Activated CD4-positive, alpha-beta T cell treated with anti-CD3 and anti-CD28 coated beads, Interleukin-2, Interleukin-4, amounts not matched to agents 100 ng/mL and 50 ng/mL, durations not matched to agents 16 hours and 8 hours (primary cell): ENCODE measurements around the gene RFX7.
"Not testable (repeated sequence)": the region's sequence is repeated elsewhere in the genome, so short reads cannot be mapped to it uniquely, and the experiment has no call there.

Experiments
- DNase-seq: peaks from one replicate; pipeline ENCODE4 v3.0.0-alpha.2; 2020; ENCODE audit warnings: low spot score

Gene RFX7

DNA sequence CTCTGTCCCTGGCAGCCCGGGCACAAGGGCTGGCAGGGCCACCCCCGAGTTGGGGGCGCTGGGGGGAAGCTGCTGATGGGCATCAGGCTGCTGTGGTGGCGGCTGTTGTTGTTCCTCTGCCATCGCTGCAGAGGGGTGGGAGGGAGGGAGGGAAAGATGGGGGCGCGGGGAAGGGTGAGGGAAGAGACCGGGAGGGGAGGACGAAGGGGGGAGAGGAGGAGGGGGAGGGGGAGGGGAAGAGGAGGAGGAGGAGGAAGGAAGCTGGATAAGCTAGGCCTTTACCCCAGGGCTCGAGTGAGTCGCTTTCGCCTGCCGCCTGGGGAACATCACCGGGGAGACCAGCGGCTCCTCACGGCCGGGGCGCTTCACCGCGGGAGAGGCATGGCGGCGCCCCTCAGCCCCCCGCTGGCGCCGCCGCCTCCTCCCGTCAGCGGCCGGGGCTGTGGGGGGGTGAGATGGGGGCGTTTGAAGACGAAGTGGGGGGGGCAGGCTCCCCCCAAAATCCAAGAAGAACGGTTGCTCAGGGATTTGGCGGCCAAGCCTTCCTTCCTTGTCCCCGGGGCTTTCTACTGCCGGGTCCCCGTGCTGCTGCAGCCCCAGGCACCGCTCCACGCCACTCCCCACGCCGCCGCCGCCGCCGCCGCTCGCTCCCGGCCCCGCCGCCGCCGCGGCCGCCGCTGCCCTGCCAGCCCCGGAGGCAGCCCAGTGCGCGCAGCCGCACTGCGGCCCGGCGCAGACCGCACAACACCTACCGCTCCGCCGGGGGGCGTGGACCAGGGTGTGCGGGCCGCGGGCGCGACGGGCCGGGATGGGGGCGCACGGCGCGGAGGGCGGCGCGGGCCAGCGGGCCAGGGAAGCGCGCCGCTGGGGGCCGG is at the start of gene RFX7:
RFX7 (minus strand) TSS at position 717 of the 875 bp plus-strand sequence; CDS start at position 123, 594 bp downstream.
- peak; percentile 68 for DNase-seq

DNA sequence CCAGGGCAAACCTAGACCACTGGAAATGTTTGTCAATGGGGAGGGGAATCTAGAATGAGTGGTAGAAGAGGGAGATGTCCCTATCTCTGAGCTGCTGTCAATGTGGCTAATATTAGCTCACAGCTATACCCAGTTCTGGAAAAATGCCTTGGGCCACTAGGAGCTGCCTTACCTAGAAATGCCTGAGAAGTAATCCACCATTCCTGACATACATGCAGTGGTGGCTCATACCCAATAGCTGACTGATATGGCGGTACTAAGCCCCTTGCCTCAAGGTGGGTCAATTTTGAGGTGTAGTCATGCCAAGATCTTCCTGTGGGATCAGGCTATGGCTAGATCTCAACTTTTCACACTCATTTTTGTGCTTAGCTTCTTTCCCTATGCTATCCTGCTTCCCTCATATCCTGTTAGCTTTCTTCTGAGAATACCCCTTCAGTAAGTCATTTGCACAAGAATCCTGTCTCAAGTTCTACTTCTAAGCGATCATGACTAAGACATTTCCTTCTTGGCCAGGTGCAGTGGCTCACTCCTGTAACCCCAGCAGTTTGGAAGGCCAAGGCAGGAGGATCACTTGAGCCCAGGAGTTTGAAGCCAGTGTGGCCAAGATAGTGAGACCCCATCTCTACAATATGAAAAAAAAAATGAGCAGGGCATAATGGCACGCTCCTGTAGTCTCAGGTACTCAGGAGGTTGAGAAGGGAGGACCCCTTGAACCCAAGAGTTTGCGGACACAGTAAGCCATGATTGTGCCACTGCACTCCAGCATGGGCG is 49.1 kb upstream of the RFX7 start:
- DNase-seq, result no peak

DNA sequence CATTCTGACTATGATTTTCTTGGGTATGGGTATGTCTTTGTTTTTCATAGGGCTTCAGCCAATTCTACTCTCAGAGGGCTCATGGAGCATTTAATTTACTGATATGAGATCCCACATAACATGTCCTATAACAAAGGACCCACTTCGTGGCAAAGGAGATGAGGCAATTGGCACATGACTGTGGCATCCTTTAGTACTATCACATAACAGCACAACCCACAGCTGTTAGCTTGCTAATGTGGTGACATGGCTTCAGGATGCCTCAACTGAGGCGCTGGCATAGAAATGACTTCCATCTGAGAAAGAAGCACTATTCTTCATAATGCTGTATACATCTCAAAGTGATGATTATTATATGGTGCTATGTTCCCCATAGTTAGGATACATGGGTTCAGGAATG is 48.1 kb upstream of the RFX7 start:
- DNase-seq, result no peak

DNA sequence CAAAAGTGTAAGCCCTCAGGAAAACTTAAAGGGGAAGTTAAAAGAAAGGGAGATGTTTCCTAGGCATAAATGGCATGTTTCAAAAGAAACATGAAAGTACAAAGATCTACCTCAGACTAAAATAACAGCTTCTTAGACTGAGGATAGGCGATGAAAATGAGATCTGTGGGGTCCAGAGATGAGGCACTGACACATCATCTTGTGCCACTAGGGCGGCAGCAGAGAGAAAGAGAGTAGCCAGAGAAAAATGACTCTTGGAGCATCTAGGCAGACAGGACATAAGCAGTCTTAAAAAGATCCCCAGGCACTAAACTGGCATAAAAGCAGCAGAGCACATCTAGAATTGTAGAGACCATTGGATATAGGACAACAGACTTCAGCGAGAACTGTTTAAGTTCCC is 42.5 kb upstream of the RFX7 start:
- no peak for DNase-seq

DNA sequence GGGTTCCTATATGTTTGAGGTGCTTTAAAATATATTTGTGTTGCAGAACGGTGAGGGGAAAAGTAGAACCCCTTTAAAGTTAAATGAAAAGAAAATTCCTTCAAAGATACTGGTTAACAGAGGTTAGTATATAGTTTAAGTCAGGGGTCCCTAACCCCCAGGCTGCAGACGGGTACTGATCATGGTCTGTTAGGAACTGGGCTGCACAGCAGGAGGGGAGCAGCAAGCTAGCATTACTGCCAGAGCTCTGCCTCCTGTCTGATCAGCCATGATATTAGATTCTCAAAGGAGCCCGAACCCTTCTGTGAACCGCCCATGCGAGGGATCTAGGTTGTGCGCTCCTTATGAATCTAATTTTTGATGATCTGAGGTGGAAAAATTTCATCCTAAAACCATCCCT is 37.5 kb upstream of the RFX7 start:
- DNase-seq, result no peak

DNA sequence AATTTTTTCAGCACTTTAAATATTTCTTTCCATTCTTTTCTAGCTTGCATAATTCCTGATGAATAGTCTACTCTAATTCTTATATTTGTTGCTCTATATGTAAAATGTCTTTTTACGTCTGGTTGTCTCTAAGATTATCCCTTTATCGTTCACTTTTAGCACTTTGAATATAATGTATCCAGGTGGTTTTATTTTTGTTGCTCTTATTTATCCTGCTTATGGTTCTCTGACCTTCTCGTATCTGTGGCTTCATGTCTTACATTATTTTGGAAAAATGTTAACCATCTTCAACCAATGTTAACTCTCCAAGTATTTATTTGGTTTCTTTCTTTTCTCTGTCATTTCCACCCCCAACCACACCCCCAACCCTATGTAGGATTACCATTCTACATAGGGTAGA is 30.0 kb upstream of the RFX7 start:
- no peak for DNase-seq

DNA sequence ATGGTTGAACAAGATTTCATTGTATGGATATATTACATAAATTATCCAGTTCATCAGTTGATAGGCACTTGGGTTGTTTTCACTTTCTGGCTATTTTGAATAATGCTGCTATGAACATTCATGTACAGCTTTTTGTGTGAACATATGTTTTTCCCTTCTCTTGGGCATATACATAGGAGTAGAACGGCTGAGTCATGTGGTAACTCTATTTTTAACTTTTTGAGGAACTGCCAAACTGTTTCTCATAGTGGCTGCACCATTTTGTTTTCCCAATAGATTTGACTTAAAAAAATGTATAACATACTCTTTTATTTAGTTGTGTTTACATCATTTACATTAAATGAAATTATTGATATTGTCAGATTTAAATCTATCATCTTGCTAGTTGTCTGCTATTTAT is 28.8 kb upstream of the RFX7 start:
- DNase-seq, result no peak

DNA sequence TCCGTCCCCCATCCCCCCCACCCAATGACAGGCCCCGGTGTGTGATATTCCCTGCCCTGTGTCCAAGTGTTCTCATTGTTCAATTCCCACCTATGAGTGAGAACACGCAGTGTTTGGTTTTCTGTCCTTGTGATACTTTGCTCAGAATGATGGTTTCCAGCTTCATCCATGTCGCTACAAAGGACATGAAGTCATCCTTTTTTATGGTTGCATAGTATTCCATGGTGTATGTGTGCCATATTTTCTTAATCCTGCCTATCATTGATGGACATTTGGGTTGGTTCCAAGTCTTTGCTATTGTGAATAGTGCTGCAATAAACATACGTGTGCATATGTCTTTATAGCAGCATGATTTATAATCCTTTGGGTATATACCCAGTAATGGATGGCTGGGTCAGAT is 22.8 kb upstream of the RFX7 start:
- DNase-seq, result not testable (repeated sequence)

DNA sequence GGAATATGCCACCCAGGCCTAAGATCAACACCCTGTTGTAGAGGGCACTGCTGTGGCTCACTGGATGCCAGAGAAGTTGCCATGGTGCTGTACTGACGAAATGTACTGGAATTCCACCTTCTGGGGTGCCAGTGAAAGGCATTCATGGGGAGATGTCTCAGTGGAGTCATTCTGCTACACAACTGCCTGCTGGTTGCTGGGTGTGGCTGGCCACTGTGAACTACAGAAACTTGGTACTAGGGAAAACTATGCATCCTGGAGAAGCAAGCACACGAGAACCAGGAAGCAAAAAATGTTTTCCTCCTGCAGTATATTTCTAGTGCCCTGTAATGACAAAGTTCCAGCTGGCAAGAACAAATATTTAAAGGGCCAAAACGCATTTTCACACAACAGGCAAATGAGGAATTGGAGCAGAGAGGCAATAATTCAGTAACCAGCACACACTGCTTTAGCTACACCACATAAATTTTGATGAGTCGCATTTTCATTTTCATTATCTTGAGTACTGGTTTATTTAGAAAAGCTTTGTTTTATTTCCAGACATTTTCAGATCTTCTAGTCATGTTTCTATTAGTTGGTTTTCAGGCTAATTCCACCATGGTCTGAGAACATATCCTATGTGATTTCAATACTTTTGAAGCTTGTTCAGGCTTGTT is 18.3 kb upstream of the RFX7 start:
- DNase-seq, result no peak

DNA sequence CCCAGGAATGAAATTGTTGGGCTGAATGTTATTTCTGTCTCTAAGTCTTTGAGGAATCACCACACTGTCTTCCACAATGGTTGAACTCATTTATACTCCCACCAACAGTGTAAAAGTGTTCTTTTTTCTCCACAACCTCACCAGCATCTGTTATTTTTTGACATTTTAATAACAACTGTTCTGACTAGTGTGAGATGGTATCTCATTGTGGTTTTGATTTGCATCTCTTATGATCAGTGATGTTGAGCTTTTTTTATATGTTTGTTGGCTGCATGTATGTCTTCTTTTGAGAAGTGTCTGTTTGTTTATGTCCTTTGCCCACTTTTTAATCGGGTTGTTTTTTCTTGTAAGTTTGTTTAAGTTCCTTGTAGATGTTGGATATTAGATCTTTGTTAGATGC is 13.6 kb upstream of the RFX7 start:
- not testable (repeated sequence) for DNase-seq

DNA sequence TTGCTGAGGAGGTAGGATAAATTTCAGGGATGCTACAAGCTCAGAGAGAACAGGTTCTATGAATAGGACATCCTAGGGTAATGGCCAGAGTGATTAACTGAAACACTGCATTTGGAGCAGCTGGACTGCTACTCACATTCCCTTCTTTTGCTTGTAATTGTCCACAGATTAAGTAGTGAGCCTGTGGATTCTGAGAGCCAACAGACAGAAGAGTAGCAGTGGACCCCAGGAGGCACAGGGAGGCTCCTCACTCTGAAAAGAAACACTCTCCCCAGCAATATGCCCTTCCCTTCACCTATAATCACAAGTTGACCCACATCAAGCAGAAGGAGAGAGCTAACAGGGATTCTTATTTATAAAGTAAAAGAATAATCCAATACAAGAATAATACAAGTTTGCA is 10.6 kb upstream of the RFX7 start:
- DNase-seq, result no peak

DNA sequence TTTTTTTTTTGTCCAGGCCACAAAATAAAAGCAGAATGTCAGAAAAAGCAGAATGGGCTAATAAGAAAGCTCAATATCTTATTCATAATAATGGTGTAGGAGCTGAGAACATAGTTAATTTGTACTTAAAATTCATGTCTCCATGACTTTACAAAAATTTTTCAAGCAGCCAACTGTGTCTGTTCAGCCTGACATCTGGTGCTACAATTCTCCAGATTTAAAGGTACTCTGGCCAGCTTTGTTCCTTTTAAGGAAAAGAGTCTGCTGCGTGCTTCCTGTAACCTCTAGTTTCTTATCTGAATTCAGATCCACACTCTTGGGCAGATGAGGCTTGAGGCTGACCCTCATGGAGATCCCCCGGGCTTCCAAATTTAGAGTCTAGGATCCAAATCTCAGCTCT is 8.7 kb upstream of the RFX7 start:
- no peak for DNase-seq

DNA sequence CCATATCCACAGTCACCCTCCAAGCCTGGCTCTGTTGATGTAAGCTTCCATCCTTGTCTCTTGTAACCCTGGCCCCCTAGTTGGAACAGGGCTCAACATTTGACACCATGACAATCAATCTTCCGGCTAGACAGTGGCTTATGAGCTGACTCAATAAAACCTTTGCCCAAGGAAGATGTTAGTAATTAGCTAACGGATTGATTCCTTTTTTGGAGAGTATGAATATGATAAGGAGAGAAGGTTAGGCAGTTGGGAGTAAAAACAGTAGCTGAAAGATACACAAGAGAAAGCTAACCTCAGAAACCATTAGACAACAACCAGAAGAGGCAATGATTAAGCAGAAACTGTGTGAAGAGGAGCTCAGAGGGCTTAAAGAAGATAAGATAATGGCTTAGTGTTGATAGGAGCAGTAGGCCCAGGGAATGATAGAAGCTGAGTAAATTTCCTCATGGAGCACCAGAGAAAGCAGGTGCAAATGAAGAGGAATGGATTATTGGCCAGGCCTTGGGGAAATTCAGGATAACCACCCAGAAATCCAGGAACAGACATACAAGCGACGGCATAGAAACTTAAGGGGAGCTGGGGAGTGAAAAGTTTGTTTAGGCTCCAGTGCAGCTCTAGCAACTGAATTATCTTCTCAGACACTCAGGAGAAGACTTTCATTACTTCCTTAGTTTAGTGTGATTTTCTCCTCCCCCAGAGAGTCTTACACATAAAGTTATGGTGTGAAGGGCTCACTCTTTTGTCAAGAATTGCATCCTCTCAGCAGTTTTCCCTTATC is 7.8 kb upstream of the RFX7 start:
- no peak for DNase-seq

DNA sequence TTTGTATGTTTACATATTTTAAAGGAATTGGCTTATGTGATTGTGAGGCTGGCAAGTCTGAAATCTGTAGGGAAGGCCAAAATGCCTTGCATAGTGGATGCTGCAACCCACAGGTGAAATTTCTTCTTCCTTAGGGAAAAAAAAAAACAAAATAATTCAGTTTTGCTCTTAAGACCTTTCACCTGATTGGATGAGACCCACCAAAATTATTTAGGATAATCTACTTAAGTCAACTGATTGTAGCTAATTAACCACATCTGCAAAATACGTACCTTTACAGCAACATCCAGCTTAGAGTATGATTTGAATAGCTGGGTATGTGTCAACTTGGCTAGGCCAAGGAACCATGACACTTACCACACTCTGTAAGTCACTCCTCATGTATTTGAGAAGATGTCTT is 6.9 kb upstream of the RFX7 start:
- no peak for DNase-seq

DNA sequence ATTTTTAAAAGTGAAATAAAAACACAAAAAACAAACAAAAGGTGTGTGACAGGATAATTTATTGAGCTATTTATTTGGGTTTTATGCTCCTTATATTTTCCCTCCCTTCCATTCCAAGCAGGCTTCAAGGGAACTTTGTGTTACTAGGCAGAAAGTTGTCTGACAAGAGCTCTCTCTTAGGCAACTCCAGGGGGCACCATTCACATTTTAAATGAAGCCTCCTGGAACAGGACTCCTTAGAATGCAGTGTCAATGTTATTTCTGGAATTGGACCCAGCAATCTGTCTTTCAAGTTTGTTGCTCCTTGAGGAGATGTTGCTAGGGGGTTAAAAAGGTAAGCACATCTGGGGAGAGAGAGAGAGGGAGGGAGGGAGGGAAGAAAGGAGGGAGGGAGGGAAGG is 5.4 kb upstream of the RFX7 start:
- DNase-seq, result no peak

DNA sequence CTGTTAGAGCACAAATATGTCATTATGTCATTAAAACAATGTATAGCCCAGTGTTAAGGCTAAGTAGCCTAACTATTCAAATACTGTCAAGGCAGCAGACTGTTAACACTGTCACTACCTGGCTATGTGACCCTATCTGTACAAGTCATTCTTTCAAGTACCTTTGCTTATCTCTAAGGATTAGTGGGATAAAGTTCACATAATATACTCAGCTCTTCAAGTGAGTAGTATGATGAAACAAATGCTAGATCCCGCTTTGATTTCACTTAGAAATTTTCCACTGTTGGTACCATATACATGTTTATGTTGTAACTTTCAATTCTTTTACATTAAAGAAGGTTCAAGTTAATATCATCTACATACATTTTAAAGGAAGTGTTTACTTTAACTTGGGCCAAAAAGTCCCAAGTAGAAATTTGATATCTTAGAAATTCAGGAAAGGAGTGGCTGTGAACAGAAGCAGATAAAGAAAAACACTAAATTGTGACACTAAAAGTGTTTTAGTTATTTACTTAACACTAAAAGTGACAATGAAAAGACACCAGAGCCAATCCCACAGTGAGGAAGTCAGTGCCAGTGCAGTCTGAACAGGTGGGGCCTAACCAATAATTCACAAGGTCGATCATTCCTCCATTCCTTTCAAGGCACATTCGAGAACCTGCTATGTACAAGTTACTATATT is 4.8 kb upstream of the RFX7 start:
- DNase-seq, result no peak

DNA sequence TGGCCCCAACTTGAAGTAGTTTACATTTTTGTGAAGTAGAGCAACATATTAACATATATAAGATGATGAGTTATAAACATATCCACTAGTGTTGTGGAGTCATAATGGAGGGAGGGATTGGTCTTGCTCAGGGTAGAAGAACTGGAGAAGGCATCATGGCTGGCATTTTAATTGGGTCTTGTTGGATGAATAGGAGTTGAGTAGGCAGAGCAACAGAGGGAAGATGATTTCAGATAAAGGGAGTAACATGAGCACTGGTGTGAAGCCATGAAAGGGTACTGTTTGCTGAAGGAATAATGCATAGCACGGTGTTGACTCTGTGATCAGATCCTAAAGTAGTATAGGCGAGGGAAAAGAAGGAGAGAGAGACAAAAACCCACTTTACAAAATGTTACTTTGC is 3.6 kb upstream of the RFX7 start:
- DNase-seq, result no peak

DNA sequence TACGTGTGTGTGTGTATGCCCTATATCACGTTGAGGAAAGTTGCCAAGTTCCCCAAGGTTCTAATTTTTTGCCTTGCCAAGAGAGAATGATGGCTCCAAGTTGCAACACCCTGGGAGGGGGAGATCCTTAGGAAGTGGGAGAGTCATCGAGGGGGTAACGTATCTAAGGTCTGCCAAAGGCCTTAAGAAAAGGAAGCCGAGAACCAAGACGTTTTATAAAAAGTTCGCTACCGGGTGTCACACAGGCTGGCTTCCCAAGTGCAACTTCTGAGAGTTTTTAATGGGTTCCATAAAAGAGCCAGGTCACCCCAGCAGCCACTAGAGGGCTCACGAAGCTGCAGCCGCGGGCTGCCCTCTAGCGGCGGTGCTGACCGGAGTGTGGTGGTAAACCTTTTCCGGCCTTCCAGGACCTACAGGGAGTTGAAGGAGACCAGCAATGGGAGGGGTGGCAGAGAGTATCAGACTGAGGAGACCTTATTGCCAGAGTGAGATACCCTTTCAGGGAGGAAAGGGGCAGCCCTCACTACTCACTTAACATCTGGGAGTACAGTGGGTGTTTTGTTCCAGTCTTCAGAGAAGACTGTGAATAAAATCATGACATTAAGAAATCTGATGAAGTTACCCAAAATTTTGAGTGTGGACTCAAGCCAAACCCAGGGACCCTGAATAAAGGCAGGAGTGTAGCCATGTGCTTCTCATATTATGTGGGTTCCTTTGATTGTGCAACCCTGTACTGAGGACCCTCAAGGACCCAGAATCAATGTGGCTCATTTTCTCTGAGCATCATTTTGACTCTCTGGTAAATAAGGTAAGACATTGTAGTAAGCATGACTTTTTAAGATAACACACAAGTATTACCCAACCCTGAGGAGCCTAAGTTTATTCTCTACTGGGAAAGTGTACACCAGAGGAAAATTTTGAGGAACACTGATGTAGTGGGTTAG is 2.5 kb upstream of the RFX7 start:
- DNase-seq, result peak; percentile 92

DNA sequence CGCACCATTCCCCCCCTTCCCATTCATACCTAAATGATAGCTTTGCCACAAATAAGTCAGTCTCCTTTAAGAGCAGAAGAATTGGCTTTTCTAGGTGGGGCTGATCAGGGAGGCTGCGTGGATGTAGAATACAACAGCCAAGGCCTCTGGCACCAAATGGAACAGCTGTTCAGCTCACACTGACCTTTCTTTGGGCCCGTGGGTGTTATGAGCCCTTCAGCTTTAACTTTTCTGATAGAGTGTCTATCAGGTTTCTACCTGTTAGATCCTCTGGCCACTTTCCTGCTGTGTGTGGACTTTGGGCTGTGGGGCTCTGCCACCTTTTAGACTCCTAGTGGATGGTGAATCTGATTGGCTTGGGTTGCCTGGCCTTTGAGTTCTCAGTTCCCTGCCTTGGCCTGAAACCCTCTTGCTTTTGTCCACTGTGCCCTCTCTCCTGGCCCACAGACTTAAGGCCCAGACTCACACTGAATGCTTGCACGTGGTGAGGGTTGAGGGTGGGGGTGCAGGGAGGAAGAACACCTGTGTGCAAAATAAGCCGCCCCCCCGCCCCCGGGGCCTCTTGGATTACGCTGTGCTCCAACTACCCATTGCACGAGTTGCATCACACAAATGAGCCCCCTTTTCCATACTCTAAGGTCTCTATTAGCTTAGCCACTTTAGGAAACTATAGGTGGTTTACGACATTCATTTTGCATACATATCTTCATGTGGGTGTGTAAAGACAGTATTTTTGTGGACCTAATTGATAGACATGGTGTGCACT is 1.3 kb upstream of the RFX7 start:
- DNase-seq, result no peak
